Neural crest cell (in vitro differentiated cells): ENCODE results near the gene SMAD2. TPM values are rescaled to one million over a fixed set of nuclear protein-coding genes. Genes with fewer than 3 reads are reported as not detected.

Experiments
- DNase-seq: peaks from one replicate; pipeline ENCODE4 v3.0.0; 2021; ENCODE audit warnings: low read depth, mixed read lengths, low spot score
- H3K27ac Mint-ChIP-seq: one replicate; pipeline ENCODE4 v1.8.0; 2021; ENCODE audit warnings: mild to moderate bottlenecking, mixed read lengths; ENCODE audit not compliant: unreplicated experiment
- H3K27me3 Mint-ChIP-seq: 2 replicates; pipeline ENCODE4 v1.8.0; 2021; ENCODE audit warnings: low read depth, mild to moderate bottlenecking, mixed read lengths
- H3K36me3 Mint-ChIP-seq: 2 replicates; pipeline ENCODE4 v1.8.0; 2021; ENCODE audit warnings: low read depth, mild to moderate bottlenecking, mixed read lengths
- H3K4me1 Mint-ChIP-seq: 2 replicates; pipeline ENCODE4 v1.8.0; 2021; ENCODE audit warnings: mixed read lengths
- H3K4me3 Mint-ChIP-seq: one replicate; pipeline ENCODE4 v1.8.0; 2021; ENCODE audit warnings: mild to moderate bottlenecking, mixed read lengths
- H3K9me3 Mint-ChIP-seq: 2 replicates; pipeline ENCODE4 v1.8.0; 2021; ENCODE audit warnings: mixed read lengths
- total RNA-seq: library from RNA; stranded (reverse); gene quantifications from 2 replicates; pipeline ENCODE4 v1.2.1, GENCODE V29; 2021
- TF ChIP-seq, protein P1 (sequence below): fragments of 200-600 bp; sonication (generic); conservative IDR thresholded peaks from 2 replicates; pipeline ENCODE4 v1.5.0; 2021; ENCODE audit warnings: antibody characterized with exemption, mild to moderate bottlenecking

The SMAD2 gene
- total RNA-seq, 1 donor from 2014 or later, result 117 TPM

DNA sequence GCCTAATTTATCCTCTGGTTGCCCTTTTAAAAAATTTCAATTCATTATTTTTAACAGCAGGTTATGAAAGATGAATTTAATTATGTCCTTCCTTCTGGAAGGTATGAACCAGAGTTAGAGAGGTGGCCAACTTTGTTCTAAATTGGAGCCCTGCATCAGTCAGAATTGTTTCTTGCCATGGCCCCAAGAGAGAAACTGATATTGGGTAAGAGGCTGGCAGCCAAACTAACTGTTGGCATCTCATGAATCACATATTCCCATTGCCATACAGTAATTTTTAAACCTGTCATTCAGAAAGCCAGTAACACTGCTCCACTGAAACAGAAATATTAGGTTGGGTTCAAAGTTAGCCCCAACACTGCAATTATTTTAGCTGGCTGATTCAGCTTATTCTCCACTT, 67.4 kb downstream of the SMAD2 start:
- no peak overlapping the region for H3K4me3 Mint-ChIP-seq
- H3K27me3 Mint-ChIP-seq, result no peaks in the 10 kb centered on the region
- H3K36me3 Mint-ChIP-seq, result peaks cover 41% of the 10 kb centered on the region
- no peak for DNase-seq
- H3K27ac Mint-ChIP-seq, result no peak overlapping the region
- TF ChIP-seq, protein P1, sequence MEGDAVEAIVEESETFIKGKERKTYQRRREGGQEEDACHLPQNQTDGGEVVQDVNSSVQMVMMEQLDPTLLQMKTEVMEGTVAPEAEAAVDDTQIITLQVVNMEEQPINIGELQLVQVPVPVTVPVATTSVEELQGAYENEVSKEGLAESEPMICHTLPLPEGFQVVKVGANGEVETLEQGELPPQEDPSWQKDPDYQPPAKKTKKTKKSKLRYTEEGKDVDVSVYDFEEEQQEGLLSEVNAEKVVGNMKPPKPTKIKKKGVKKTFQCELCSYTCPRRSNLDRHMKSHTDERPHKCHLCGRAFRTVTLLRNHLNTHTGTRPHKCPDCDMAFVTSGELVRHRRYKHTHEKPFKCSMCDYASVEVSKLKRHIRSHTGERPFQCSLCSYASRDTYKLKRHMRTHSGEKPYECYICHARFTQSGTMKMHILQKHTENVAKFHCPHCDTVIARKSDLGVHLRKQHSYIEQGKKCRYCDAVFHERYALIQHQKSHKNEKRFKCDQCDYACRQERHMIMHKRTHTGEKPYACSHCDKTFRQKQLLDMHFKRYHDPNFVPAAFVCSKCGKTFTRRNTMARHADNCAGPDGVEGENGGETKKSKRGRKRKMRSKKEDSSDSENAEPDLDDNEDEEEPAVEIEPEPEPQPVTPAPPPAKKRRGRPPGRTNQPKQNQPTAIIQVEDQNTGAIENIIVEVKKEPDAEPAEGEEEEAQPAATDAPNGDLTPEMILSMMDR, result no peak
- H3K9me3 Mint-ChIP-seq, result peaks cover 8% of the 10 kb centered on the region
- no peaks in the 10 kb centered on the region for H3K4me1 Mint-ChIP-seq

DNA sequence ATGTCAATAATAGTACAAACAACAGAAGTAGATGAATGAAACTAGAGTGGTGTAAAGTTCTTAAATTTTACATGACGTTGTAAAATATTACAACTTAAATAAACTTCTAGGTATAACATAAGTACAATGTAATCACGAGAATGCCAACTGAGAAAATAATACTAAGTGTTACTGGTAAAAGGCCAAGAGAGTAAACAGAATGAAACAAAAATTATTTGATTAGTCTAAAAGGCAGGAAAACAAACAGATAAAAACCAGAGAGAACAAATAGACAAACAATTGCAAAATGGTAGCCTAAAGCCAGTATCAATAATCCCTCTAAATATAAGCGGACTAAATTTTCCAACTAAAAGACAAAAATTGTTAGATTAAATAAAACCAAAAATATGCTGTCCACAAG, 71.9 kb downstream of the SMAD2 start:
- H3K4me1 Mint-ChIP-seq, result no peaks in the 10 kb centered on the region
- DNase-seq, result no peak
- peaks cover 14% of the 10 kb centered on the region for H3K9me3 Mint-ChIP-seq
- H3K4me3 Mint-ChIP-seq, result no peak overlapping the region
- no peaks in the 10 kb centered on the region for H3K27me3 Mint-ChIP-seq
- H3K27ac Mint-ChIP-seq, result no peak overlapping the region
- TF ChIP-seq, protein P1, result no peak
- peaks cover 62% of the 10 kb centered on the region for H3K36me3 Mint-ChIP-seq

DNA sequence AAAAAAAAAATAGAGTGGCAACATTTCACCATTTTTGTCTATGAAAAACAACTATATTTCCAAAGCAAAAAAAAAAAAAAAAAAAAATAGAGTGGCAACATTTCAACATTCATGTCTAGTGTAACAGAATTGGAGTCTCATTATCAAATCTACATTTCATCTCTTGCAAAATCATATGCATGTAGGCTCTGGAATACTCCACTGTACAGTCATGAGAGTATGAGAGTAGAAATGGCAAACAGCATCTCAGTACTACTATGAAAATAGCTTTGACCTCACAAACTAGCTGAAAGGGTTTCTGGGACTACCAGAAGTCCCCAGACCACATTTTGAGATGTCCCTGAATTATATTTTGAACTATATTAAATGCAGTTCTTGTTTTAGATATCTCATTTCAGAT, 82.8 kb downstream of the SMAD2 start:
- no peak overlapping the region for H3K27ac Mint-ChIP-seq
- no peaks in the 10 kb centered on the region for H3K4me1 Mint-ChIP-seq
- peaks cover 14% of the 10 kb centered on the region for H3K36me3 Mint-ChIP-seq
- no peak for DNase-seq
- H3K9me3 Mint-ChIP-seq, result no peaks in the 10 kb centered on the region
- TF ChIP-seq, protein P1, result no peak
- H3K4me3 Mint-ChIP-seq, result no peak overlapping the region
- no peaks in the 10 kb centered on the region for H3K27me3 Mint-ChIP-seq

DNA sequence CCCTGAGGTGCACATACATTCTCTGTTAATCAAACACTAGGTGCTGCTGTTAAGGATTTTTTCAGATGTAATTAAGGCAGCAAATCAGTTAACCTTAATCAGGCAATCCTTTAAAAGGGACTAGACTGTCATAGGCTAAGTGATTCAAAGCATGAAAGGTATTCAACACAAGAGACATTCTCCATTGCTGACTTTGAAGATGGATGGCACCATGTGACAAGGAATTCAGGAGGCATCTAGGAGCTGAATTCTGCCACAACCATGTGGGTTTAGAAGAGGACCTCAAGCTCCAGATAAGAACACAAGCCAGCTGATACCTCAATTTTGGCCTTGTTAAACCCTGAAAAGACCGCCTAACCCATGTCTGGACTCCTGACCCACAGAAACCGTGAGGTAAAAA, 84.0 kb downstream of the SMAD2 start:
- no peak for DNase-seq
- Mint-ChIP-seq H3K36me3 (peaks cover 12% of the 10 kb centered on the region), H3K27me3 (no peaks in the 10 kb centered on the region), H3K27ac (no peak overlapping the region), H3K4me1 (no peaks in the 10 kb centered on the region), H3K4me3 (no peak overlapping the region), H3K9me3 (no peaks in the 10 kb centered on the region)
- TF ChIP-seq, protein P1, result no peak

DNA sequence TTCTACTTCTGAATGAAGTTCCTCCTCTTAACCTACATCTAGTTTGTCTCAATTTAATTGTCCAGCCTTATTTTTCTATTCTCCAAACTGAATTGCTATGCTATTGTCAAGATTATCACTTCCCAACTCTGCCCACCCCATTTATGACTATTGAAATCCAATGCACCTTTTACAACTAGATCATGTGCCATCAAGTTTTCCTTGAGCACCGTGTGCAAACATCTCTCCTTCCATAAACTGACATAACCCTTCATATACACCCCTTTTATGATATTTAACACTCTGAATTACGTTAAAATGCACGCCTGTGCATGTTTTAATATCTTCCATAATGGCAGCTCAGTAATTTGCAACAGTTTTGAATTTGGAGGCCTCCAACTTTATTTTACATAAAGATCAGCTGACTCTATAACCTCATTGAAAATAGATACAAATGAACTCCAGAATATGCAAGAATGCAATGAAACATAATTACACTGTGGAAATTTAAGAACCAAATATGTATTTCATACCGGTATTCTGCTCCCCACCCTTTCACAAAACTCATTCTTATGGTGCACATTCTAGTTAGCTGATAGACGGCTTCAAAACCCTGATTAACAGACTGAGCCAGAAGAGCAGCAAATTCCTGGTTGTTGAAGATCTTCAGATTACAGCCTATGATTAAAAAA, 85.5 kb downstream of the SMAD2 start:
- Mint-ChIP-seq H3K27me3 (no peaks in the 10 kb centered on the region), H3K36me3 (peaks cover 12% of the 10 kb centered on the region), H3K27ac (no peak overlapping the region), H3K4me3 (no peak overlapping the region), H3K4me1 (no peaks in the 10 kb centered on the region), H3K9me3 (no peaks in the 10 kb centered on the region)
- TF ChIP-seq, protein P1, result no peak
- no peak for DNase-seq
